ENCODE results near the gene SUSD3. TPM values are rescaled to one million over a fixed set of nuclear protein-coding genes. Genes with fewer than 3 reads are reported as not detected.

The SUSD3 gene
- polyA plus RNA-seq, 1 donor = 2.2 TPM

- DNase-seq = no peak
These were observed 69.0 kb downstream of the SUSD3 start for GRCh38 chr9:93127395-93127911.

DNA sequence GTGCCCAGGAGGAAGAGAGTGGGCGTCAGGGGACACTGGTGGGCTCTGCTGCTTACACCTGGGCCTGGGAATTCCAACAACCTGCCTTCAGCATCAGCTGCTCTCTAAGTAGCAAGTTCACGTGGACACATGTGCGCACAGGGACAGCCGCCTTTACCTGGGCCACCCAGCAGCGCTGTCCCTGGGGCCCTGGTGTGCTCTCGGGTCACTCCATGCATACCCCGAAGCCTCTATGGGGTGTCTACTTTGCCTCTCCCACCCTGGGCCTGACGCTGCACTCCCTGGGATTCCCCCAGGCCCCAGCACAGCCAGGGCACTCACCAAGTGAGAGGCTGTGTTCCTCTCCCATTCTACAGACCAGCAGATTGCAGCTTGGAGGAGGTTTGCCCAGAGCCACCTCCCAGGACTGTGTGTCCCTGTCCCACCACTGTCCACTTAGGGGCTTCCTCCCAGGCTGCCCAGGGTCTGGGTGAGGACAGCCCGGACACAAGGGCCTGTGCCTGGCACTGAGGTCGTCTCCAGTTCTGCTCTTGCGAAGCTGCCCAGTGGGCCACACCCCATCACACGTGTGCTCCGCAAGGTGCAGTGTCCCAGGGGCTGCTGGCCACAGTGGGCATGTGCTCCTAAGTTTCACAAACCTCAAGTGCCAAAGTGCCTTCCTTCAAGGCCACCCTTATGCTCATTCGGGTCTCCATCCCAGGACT, 69.7 kb downstream of the SUSD3 start:
- DNase-seq = no peak

- DNase-seq = no peak
These were observed 70.3 kb downstream of the SUSD3 start for GRCh38 chr9:93128715-93129224.

DNA sequence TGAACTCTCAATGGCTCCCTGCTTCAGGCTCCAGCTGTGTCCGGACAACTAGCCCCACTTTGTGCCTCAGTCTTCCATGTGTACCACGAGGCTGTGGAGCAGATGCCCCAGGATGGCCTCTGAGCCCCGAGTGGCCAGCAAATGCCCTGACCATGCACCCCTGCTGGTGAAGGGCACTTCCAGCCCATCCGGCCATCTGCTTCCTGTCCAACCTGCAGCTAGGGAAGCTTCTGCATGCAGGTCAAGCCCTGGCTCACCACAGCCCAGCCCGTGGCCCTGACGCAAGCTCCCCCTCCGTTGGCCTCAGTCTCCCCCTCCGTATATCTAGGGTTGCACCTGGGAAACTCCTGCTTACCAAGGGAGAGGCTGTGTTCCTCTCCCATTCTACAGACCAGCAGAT, 70.8 kb downstream of the SUSD3 start:
- no peak for DNase-seq

DNA sequence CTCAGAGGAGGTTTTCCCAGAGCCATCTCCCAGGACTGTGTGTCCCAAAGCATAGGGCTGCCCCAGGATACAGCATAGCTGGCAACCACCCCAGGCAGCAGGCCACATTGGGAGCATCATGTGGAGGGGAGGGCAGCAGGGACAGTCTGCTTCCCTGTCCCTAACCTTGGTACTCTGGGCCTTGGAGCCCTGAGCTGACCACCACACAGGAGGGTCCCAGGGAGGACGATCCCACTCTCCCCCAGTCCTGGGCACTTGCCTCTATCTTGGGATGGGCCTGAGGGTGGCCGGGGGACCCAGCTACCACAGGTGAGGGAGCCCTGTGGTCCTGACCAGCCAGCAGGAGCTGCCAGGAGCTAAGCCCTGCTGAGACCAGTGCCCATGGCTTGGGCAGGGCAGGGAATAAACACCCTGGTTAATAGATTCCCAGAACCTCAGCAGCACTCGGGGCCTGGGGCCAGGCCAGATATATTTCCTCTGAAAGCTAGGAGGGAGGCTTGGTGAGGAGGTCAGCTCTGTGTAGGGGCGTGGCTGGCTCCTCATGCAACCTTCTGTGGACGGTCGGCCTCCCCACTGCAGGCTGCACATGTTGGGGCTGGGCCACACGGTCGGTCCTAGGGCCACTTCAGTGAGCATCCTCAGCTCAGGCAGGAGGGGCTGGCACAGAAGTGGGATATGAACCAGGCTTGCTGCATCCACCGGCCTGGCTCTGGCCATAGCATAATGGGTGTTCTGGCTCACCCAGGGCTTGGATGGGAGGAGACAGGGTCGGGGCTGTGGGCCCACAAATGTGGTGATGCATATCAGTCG, 71.4 kb downstream of the SUSD3 start:
- no peak for DNase-seq

GRCh38 chr9:93130861-93131481, 72.5 kb downstream of the SUSD3 start:
- DNase-seq = peak; percentile 63

- DNase-seq = no peak
These were observed 73.2 kb downstream of the SUSD3 start for GRCh38 chr9:93131599-93132286.

DNA sequence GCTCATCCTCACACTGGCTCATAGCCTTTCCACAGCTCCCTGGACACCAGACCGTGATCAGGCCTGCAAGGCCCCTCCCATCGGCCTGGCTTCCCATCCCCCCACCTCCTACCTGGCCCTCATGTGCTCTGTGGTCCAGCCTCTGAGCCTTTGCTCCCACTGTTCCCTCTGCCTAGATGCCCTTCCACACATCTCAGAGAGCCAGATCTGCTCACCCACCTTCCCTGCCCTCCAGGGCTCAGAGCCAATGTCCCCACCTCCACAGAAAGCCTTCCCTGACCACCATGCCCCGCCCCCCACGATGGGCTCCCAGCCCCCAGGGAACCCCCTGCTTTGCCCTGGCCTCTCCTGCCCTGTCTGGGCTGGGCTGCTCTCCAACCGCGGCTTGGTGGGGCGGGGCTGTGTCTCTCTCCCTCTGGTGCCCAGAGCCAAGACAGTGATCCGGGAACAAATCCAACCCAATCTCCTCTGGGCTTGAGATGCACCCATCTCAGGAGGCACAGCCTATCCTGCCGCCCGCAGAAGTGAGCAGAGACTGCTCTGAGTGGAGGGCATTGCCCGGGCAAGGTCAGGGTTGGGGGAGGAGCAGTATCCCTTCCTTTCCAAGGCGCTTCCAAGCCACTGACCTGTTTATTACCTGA, 73.9 kb downstream of the SUSD3 start:
- DNase-seq = no peak

GRCh38 chr9:93132946-93133680, 74.6 kb downstream of the SUSD3 start:
- DNase-seq = no peak

- peak; percentile 85 for DNase-seq
These were observed 75.1 kb downstream of the SUSD3 start for GRCh38 chr9:93133681-93134014.

DNA sequence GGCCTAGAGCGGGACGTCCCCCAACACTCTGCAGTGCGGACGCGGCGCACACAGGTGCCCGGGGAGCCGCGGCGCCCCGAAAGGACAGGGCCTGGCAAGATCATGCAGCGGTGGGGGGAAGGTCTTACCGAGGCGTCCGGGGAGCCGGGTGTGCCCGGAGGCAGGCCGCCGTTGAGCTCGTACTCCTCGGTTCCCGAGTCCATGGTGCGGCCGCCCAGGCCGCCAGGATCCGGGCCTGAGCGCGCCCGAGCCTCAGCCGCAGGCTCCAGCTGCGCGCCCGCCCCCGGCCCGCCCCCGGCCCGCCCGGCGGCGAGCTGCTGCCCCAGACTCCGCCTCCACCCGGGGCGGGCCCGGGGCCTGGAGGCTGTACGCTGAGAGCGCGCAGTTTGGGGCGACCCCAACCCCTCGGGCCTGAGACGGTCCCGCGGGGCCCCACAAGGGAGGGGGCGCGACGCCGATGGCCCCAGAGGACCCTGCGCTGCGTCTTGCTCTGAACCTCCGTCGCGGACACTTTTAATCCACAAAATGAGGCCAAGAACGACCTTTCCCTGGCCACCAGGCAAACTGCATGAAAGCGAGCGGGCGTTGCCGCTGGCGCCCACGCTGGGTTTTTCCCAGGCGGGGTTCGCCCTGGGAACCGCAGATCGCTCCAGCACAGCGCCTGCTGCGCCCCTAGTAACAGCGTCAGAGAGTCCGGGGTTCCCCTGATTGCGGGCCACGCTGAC, 75.7 kb downstream of the SUSD3 start, which contains the start of gene NINJ1:
TSS of gene NINJ1 (minus strand) at position 237 of the 725 bp plus-strand sequence. CDS start at position 203, 34 bp downstream.
- DNase-seq = peak; percentile 88

Other genes with a start within 250 kb of the SUSD3 start
- 5.1 TPM for gene ZNF484, start 180.7 kb upstream of the SUSD3 start, polyA plus RNA-seq (ENCODE audit: insufficient read length)
- gene FGD3, start 111.2 kb upstream of the SUSD3 start, polyA plus RNA-seq (ENCODE audit: insufficient read length) = 5.5 TPM
- 39.7 TPM for gene CARD19, start 37.5 kb downstream of the SUSD3 start, polyA plus RNA-seq (ENCODE audit: insufficient read length)
- gene NINJ1, start 75.5 kb downstream of the SUSD3 start, polyA plus RNA-seq (ENCODE audit: insufficient read length) = 32.1 TPM
- gene WNK2, start 125.4 kb downstream of the SUSD3 start, polyA plus RNA-seq (ENCODE audit: insufficient read length) = 17.2 TPM

All from hindlimb muscle (tissue), 1 donor.